ENCODE data around the gene SMAP2.

The SMAP2 gene

DNA sequence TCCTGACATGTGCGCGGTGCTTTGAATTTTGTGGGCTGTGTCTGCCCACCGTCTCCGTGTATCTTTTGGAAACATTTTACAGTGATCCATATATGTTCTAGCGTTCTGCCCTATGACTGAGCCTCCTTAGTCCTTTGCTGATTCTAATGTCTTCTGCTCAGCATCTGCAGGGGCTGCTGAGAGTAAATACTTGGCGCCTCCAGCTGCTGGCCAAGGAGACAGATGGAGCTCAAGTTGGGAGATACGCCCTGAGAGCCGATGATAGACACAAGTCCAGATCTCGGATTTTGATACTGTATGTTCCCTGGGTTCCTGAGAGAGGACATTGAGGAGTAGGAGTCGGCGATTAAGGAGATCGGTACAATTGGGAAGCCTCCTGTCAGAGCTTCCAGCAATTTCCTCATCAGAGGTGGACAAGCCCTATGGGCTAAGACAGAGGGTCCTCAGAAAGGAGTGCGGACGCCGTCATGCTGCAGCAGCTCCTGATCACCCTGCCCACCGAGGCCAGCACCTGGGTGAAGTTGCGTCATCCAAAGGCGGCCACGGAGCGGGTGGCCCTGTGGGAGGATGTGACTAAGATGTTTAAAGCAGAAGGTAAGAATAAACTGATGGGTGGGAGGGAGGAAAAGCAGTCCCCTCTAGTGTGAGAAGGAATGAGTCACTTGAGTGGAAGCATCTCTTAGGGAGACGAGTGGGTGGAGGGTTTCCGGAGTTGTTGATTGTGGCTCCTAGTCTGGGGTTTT is 77.1 kb downstream of the SMAP2 start:
- in situ Hi-C loops (cut with MboI; ENCODE audit: low pct_unique_long_range_greater_than_20kb, low sequenced_read_pairs) = no loop called here
- peak; percentile 11 for DNase-seq

DNA sequence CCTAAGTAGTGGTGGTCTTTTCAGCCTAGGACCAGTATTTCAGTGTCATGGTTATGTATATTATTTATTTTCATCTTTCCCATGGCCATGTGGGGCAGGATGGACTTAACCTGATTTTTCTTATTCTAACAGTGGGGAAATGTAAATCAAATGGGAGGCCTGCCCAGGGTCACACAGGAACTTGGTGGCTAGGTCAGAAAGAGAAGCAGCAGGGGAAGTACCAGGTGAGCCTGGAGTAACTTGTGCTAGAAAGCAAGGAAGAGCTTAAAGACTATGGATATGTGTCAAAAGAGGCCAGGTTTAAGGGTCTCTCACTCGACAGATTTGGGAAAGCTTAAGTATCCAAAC is 77.7 kb downstream of the SMAP2 start:
- no peak for DNase-seq
- in situ Hi-C loops (cut with MboI; ENCODE audit: low pct_unique_long_range_greater_than_20kb, low sequenced_read_pairs) = no loop called here

- DNase-seq = no peak
- in situ Hi-C loops (cut with MboI; ENCODE audit: low pct_unique_long_range_greater_than_20kb, low sequenced_read_pairs) = no loop called here
Observed at GRCh38 chr1:40454873-40455272, 81.3 kb downstream of the SMAP2 start.

- in situ Hi-C loops (cut with MboI; ENCODE audit: low pct_unique_long_range_greater_than_20kb, low sequenced_read_pairs) = no loop called here
- DNase-seq = peak; percentile 34
Observed at GRCh38 chr1:40462956-40463590, 89.5 kb downstream of the SMAP2 start.

- in situ Hi-C loops (cut with MboI; ENCODE audit: low pct_unique_long_range_greater_than_20kb, low sequenced_read_pairs) = no loop called here
- no peak for DNase-seq
Observed at GRCh38 chr1:40469327-40469726, 95.8 kb downstream of the SMAP2 start.

Measured in KBM-7 (cell line).